SK-N-SH (cell line): ENCODE data around the gene POLR2J. TPM values are rescaled to one million over a fixed set of nuclear protein-coding genes. Genes with fewer than 3 reads are reported as not detected.

ENCODE experiments used
- CTCF ChIA-PET: fragments of 300-600, 350-600 bp; formaldehyde crosslinking; extraction: SDS; loops from one replicate; lab custom pipeline; 2021; lab: Yijun Ruan, JAX
- POLR2A ChIA-PET: fragments of 350-600 bp; sonication (Branson Sonifier 250); formaldehyde crosslinking; extraction: SDS; loops from one replicate; lab custom pipeline; 2020; ENCODE audit warnings: antibody characterized with exemption, inconsistent platforms; lab: Yijun Ruan, JAX
- DNase-seq: peaks from one replicate; pipeline ENCODE4 v3.0.0; 2012
- H2AFZ ChIP-seq: fragments of 200-600 bp; sonication (generic); 2 replicates; pipeline ENCODE4 v1.8.1; 2016; ENCODE audit warnings: antibody characterized with exemption, mild to moderate bottlenecking, low read depth
- H3F3A ChIP-seq: fragments of 200-600 bp; sonication (generic); replicated peaks from 2 replicates; pipeline ENCODE3; 2016; ENCODE audit warnings: antibody characterized with exemption, mild to moderate bottlenecking; ENCODE audit not compliant: insufficient read depth
- H3K27ac ChIP-seq, 2 experiments: fragments of 200-500 bp in 1 of 2; fragments of 200-600 bp in 1 of 2; sonication (Bioruptor generic) in 1 of 2; sonication (generic), shearing (Covaris generic) in 1 of 2; 2 replicates each; pipeline versions ENCODE4 v1.5.1 to v1.6.1; 2014 to 2016; ENCODE audit warnings: low read depth in 2 of 2, inconsistent platforms in 1 of 2, low read length in 1 of 2, mild to moderate bottlenecking in 1 of 2, mixed read lengths in 1 of 2
- H3K27me3 ChIP-seq: fragments of 200-600 bp; sonication (generic), shearing (Covaris generic); 2 replicates; pipeline ENCODE4 v1.6.1; 2016; ENCODE audit warnings: mixed run types; ENCODE audit not compliant: insufficient read depth
- H3K36me3 ChIP-seq, 2 experiments: fragments of 200-500 bp in 1 of 2; fragments of 200-600 bp in 1 of 2; sonication (Bioruptor generic) in 1 of 2; sonication (generic) in 1 of 2; replicated peaks in 1 of 2; 2 replicates each; pipeline versions ENCODE3 to v1.5.1; 2014 to 2016; ENCODE audit warnings: low read length in 1 of 2, mild to moderate bottlenecking in 1 of 2; ENCODE audit not compliant: insufficient read depth in 2 of 2, control insufficient read depth in 1 of 2
- H3K4me1 ChIP-seq, 2 experiments: fragments of 200-500 bp in 1 of 2; fragments of 200-600 bp in 1 of 2; sonication (Bioruptor generic) in 1 of 2; sonication (generic), shearing (Covaris generic) in 1 of 2; 2 replicates each; pipeline versions ENCODE4 v1.5.1 to v1.6.1; 2014 to 2016; ENCODE audit warnings: low read depth in 1 of 2, low read length in 1 of 2, mixed run types in 1 of 2; ENCODE audit not compliant: insufficient read depth in 2 of 2, control insufficient read depth in 1 of 2
- H3K4me2 ChIP-seq: fragments of 200-600 bp; sonication (generic), shearing (Covaris generic); 2 replicates; pipeline ENCODE4 v1.6.1; 2017; ENCODE audit warnings: mixed run types
- H3K4me3 ChIP-seq, 2 experiments: fragments of 200-500 bp in 1 of 2; fragments of 200-600 bp in 1 of 2; sonication (Bioruptor generic) in 1 of 2; sonication (generic), shearing (Covaris generic) in 1 of 2; 2 replicates each; pipeline versions ENCODE4 v1.5.1 to v1.8.1; 2014 to 2016; ENCODE audit warnings: low read depth in 2 of 2, inconsistent platforms in 1 of 2, low read length in 1 of 2, mild to moderate bottlenecking in 1 of 2, mixed read lengths in 1 of 2, moderate library complexity in 1 of 2
- H3K79me2 ChIP-seq: fragments of 200-600 bp; sonication (generic); 2 replicates; pipeline ENCODE4 v1.8.1; 2017; ENCODE audit warnings: mild to moderate bottlenecking; ENCODE audit not compliant: insufficient read depth
- H3K9ac ChIP-seq: fragments of 200-600 bp; sonication (generic); 2 replicates; pipeline ENCODE4 v1.6.1; 2017; ENCODE audit warnings: mixed run types
- H3K9me2 ChIP-seq: fragments of 200-600 bp; sonication (generic); 2 replicates; pipeline ENCODE4 v1.6.1; 2017; ENCODE audit warnings: mixed run types
- H3K9me3 ChIP-seq: fragments of 200-600 bp; sonication (generic); 2 replicates; pipeline ENCODE4 v1.6.1; 2017; ENCODE audit warnings: mixed run types, mild to moderate bottlenecking, moderate library complexity
- H4K20me1 ChIP-seq: fragments of 200-600 bp; sonication (generic); 2 replicates; pipeline ENCODE4 v1.6.1; 2017; ENCODE audit warnings: mild to moderate bottlenecking, mixed run types; ENCODE audit not compliant: insufficient read depth
- CTCF ChIP-seq: fragments of 200-600 bp; sonication (generic); IDR thresholded peaks from 2 replicates; pipeline ENCODE4 v1.6.1; 2017; ENCODE audit warnings: antibody characterized with exemption, mild to moderate bottlenecking, moderate library complexity
- GATA2 ChIP-seq: sonication (generic); formaldehyde crosslinking; IDR thresholded peaks from 2 replicates; pipeline ENCODE4 v1.5.0; 2020; ENCODE audit warnings: mild to moderate bottlenecking, missing genetic modification reagents
- IRF3 ChIP-seq: fragments of 150-350 bp; IDR thresholded peaks from 2 replicates; pipeline ENCODE4 v1.6.1; 2016; ENCODE audit warnings: mild to moderate bottlenecking, low read depth, low read length
- MAX ChIP-seq: IDR thresholded peaks from 2 replicates; pipeline ENCODE4 v1.4.0; 2012; ENCODE audit warnings: low read depth
- MXI1 ChIP-seq: IDR thresholded peaks from 2 replicates; pipeline ENCODE4 v1.6.1; 2012; ENCODE audit warnings: mild to moderate bottlenecking, low read depth, low read length, improper control_type of control experiment
- NRF1 ChIP-seq: IDR thresholded peaks from 2 replicates; pipeline ENCODE4 v1.6.1; 2012; ENCODE audit warnings: low read depth, mild to moderate bottlenecking, low read length
- POLR2AphosphoS5 ChIP-seq: IDR thresholded peaks from 2 replicates; pipeline ENCODE4 v1.6.1; 2012; ENCODE audit warnings: low read depth, low read length
- RFX5 ChIP-seq: IDR thresholded peaks from 2 replicates; pipeline ENCODE4 v1.6.1; 2012; ENCODE audit warnings: mild to moderate bottlenecking, improper control_type of control experiment, low read length
- SMC3 ChIP-seq: IDR thresholded peaks from 2 replicates; pipeline ENCODE4 v1.6.1; 2012; ENCODE audit warnings: low read depth, low read length, improper control_type of control experiment
- TAF1 ChIP-seq: IDR thresholded peaks from 2 replicates; pipeline ENCODE4 v1.6.1; 2012; ENCODE audit warnings: low read depth, mild to moderate bottlenecking, low read length, moderate library complexity, borderline replicate concordance
- USF1 ChIP-seq: IDR thresholded peaks from 2 replicates; pipeline ENCODE4 v1.4.0; 2012; ENCODE audit warnings: low read depth, borderline replicate concordance
- USF2 ChIP-seq: fragments of 150-350 bp; IDR thresholded peaks from 2 replicates; pipeline ENCODE4 v1.6.1; 2017; ENCODE audit warnings: antibody characterized with exemption, low read length, low read depth, borderline replicate concordance
- WGBS: methylation state at CpG from one replicate; pipeline ENCODE4 v1.1.6; 2017; ENCODE audit warnings: low lambda C conversion rate; 5-methylcytosine and 5-hydroxymethylcytosine counted together
- polyA plus RNA-seq, 3 experiments: library from polyadenylated mRNA; depleted of rRNA; stranded (reverse); fragments of >200 nt; gene quantifications; 2 replicates each; pipeline ENCODE4 v1.2.3, GENCODE V29; 2012

Gene POLR2J
- polyA plus RNA-seq, 1 of the 3 experiments (the other 2 are of a cell fraction) = 299 TPM

- Histone ChIP-seq H4K20me1 (no peaks in the 10 kb centered on the region), H3K27ac (peak overlapping the region; percentile 60 to 71; a peak in 3 of 4 replicates), H3K79me2 (peaks cover 51% of the 10 kb centered on the region), H3K9ac (peak overlapping the region; percentile 92), H2AFZ (peak overlapping the region; percentile 92), H3K36me3 (peaks cover 0 to 21% of the 10 kb centered on the region in 2 experiments), H3F3A (peaks cover 12% of the 10 kb centered on the region), H3K4me1 (peaks cover 8 to 11% of the 10 kb centered on the region in 2 experiments; a peak in 3 of 4 replicates), H3K4me3 (peak overlapping the region; percentile 63 to 94), H3K9me3 (no peaks in the 10 kb centered on the region), H3K9me2 (no peaks in the 10 kb centered on the region), H3K27me3 (no peaks in the 10 kb centered on the region), H3K4me2 (peak overlapping the region; percentile 93)
- WGBS = 24% methylated on average over 9 of the region's 9 CpGs
- DNase-seq = peak; percentile 75
- ChIA-PET POLR2A (no interaction called here), CTCF (interaction anchor here (0.7 to 2.5 kb wide), 4 partner anchors 17 to 36 kb away, joined by 3 to 12 read pairs (median 4); no protein-coding TSS in a partner anchor)
- TF ChIP-seq SMC3 = no peak
- no peak for TF ChIP-seq CTCF
- no peak for TF ChIP-seq IRF3
- no peak for TF ChIP-seq RFX5
These were observed 44.7 kb downstream of the POLR2J start for GRCh38 chr7:102434039-102434486.

GRCh38 chr7:102433219-102434038 lies 45.3 kb downstream of the POLR2J start, which contains the start of gene ORAI2:
Gene ORAI2 (plus strand): TSS chr7:102433575. CDS start chr7:102438957, 5,382 bp downstream.
- WGBS = 0% methylated on average over 19 of the region's 90 CpGs
- Histone ChIP-seq H3K9me2 (no peaks in the 10 kb centered on the region), H3K4me1 (peaks cover 8 to 11% of the 10 kb centered on the region in 2 experiments; a peak in 2 of 4 replicates), H2AFZ (peak within 1 kb of the TSS; percentile 95), H3K36me3 (peaks cover 0 to 19% of the 10 kb centered on the region in 2 experiments), H3K79me2 (peaks cover 48% of the 10 kb centered on the region), H3K4me2 (peak within 1 kb of the TSS; percentile 95), H3K27ac (peak within 1 kb of the TSS; percentile 60 to 74; a peak in 3 of 4 replicates), H3K27me3 (no peaks in the 10 kb centered on the region), H3F3A (peaks cover 13% of the 10 kb centered on the region), H3K9me3 (no peaks in the 10 kb centered on the region), H4K20me1 (no peaks in the 10 kb centered on the region), H3K4me3 (peak within 1 kb of the TSS; percentile 63 to 94), H3K9ac (peak within 1 kb of the TSS; percentile 92)
- DNase-seq = peak; percentile 100
- ChIA-PET POLR2A (interaction anchor here (1.3 kb wide), 1 partner anchor 8 kb away, joined by 4 read pairs; no protein-coding TSS in a partner anchor), CTCF (interaction anchor here (0.7 to 2.5 kb wide), 7 partner anchors 17 to 35 kb away, joined by 3 to 12 read pairs (median 4); no protein-coding TSS in a partner anchor)
- TF ChIP-seq POLR2AphosphoS5 = peak; percentile 20; the same call in 1 of the 2 replicates
- TF ChIP-seq GATA2 (CRISPR knock-in tag) = no peak
- peak; percentile 40; the same call in 1 of the 2 replicates for TF ChIP-seq TAF1
- peak; percentile 94 for TF ChIP-seq USF1
- TF ChIP-seq NRF1 = no peak
- TF ChIP-seq MXI1 = peak; percentile 81
- no peak for TF ChIP-seq IRF3
- peak; percentile 48 for TF ChIP-seq MAX
- TF ChIP-seq USF2 = peak; percentile 81; the same call in 1 of the 2 replicates
